ENCODE measurements around the gene HNRNPF.

DNA sequence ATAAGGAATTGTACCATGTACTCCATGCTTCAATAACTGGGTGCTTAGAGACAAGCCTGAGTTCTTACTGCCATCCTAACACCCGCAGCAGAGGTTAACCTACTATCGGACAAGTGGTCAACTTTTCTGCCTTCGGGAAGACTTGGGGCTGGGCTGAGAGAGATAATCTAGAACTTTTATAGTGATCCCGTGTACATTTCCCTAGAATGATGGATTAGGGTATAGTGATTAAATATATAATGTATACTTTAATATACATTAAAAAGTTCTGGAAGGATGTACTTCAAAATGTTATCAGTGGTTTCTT is 12.2 kb upstream of the HNRNPF start:
- TF ChIP-seq, protein P1, sequence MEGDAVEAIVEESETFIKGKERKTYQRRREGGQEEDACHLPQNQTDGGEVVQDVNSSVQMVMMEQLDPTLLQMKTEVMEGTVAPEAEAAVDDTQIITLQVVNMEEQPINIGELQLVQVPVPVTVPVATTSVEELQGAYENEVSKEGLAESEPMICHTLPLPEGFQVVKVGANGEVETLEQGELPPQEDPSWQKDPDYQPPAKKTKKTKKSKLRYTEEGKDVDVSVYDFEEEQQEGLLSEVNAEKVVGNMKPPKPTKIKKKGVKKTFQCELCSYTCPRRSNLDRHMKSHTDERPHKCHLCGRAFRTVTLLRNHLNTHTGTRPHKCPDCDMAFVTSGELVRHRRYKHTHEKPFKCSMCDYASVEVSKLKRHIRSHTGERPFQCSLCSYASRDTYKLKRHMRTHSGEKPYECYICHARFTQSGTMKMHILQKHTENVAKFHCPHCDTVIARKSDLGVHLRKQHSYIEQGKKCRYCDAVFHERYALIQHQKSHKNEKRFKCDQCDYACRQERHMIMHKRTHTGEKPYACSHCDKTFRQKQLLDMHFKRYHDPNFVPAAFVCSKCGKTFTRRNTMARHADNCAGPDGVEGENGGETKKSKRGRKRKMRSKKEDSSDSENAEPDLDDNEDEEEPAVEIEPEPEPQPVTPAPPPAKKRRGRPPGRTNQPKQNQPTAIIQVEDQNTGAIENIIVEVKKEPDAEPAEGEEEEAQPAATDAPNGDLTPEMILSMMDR (IDR thresholded peaks at IDR 0.05; ENCODE audit: low read depth, low read length, missing input control): no peak
- TF ChIP-seq, protein P2, sequence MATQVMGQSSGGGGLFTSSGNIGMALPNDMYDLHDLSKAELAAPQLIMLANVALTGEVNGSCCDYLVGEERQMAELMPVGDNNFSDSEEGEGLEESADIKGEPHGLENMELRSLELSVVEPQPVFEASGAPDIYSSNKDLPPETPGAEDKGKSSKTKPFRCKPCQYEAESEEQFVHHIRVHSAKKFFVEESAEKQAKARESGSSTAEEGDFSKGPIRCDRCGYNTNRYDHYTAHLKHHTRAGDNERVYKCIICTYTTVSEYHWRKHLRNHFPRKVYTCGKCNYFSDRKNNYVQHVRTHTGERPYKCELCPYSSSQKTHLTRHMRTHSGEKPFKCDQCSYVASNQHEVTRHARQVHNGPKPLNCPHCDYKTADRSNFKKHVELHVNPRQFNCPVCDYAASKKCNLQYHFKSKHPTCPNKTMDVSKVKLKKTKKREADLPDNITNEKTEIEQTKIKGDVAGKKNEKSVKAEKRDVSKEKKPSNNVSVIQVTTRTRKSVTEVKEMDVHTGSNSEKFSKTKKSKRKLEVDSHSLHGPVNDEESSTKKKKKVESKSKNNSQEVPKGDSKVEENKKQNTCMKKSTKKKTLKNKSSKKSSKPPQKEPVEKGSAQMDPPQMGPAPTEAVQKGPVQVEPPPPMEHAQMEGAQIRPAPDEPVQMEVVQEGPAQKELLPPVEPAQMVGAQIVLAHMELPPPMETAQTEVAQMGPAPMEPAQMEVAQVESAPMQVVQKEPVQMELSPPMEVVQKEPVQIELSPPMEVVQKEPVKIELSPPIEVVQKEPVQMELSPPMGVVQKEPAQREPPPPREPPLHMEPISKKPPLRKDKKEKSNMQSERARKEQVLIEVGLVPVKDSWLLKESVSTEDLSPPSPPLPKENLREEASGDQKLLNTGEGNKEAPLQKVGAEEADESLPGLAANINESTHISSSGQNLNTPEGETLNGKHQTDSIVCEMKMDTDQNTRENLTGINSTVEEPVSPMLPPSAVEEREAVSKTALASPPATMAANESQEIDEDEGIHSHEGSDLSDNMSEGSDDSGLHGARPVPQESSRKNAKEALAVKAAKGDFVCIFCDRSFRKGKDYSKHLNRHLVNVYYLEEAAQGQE (IDR thresholded peaks at IDR 0.05): peak; percentile 83
- TF ChIP-seq RAD21 (IDR thresholded peaks at IDR 0.05) (no peak), GABPA (IDR thresholded peaks at IDR 0.05 in 1 of 2, conservative IDR thresholded peaks at IDR 0.05 in 1 of 2) (no peak), RXRA (IDR thresholded peaks at IDR 0.05) (peak in 1 of 2 donors; percentile 48), SP1 (IDR thresholded peaks at IDR 0.05) (peak; percentile 5), YY1 (IDR thresholded peaks at IDR 0.05) (peak; percentile 9), HNF4A (conservative IDR thresholded peaks at IDR 0.05) (no peak), NR2F2 (IDR thresholded peaks at IDR 0.05) (no peak)
- TF ChIP-seq, protein P3, sequence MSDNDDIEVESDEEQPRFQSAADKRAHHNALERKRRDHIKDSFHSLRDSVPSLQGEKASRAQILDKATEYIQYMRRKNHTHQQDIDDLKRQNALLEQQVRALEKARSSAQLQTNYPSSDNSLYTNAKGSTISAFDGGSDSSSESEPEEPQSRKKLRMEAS (IDR thresholded peaks at IDR 0.05): no peak
- TF ChIP-seq, protein P4, sequence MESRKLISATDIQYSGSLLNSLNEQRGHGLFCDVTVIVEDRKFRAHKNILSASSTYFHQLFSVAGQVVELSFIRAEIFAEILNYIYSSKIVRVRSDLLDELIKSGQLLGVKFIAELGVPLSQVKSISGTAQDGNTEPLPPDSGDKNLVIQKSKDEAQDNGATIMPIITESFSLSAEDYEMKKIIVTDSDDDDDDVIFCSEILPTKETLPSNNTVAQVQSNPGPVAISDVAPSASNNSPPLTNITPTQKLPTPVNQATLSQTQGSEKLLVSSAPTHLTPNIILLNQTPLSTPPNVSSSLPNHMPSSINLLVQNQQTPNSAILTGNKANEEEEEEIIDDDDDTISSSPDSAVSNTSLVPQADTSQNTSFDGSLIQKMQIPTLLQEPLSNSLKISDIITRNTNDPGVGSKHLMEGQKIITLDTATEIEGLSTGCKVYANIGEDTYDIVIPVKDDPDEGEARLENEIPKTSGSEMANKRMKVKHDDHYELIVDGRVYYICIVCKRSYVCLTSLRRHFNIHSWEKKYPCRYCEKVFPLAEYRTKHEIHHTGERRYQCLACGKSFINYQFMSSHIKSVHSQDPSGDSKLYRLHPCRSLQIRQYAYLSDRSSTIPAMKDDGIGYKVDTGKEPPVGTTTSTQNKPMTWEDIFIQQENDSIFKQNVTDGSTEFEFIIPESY (IDR thresholded peaks at IDR 0.05): peak; percentile 23
